ENCODE data around the gene NOL8.

The NOL8 gene

GRCh38 chr9:92263131-92263530 lies 62.0 kb downstream of the NOL8 start:
- DNase-seq: no peak

DNA sequence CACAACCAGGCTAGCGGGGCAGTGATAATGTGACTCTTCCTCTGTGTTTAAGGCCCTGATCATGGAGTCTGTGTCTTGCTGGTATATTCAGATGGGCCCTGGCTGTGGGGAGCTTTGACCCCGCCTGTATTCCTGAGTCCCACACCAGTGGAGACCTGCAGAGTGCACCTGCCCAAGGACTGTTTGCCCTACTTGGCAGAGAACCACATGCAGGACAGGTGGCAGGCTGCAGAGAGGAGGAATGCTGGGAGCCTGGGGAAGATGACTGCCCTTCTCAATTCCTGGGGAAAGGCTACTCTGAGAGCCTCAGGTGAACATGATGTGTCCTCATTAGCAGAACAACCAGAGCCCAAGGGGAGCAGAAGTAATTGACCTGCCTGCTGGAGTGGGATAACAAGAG lies 67.8 kb downstream of the NOL8 start:
- no peak for DNase-seq

GRCh38 chr9:92254381-92255337 lies 70.5 kb downstream of the NOL8 start:
- no peak for DNase-seq

DNA sequence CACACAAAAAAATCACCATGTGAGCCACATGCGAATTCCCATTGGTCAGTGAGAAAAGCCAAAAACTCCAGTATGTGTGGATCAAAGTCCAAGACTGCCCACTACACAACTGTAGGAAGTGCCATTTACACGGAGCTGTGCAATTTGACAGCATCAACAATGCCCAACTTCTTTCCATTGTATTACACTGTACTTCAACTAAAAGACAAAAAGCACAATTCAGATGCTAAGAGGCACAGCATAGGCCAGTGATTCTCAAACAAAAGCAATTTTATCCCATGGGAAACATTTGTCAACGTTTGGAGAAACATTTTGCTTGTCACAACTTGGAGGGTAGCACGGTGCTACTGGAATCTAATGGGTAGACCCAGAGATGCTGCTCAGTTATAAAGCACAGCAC lies 71.5 kb downstream of the NOL8 start:
- DNase-seq: no peak

- no peak for DNase-seq
These were observed 77.2 kb downstream of the NOL8 start for GRCh38 chr9:92247981-92248380.
